H7 (cell line): ENCODE results near the gene CSNK1D. TPM values are rescaled to one million over a fixed set of nuclear protein-coding genes. Genes with fewer than 3 reads are reported as not detected.

Source experiments
- DNase-seq: peaks from one replicate; pipeline ENCODE4 v3.0.0; 2012
- H3K27me3 ChIP-seq: 2 replicates; pipeline ENCODE4 v1.6.0; 2011; ENCODE audit warnings: mild to moderate bottlenecking, low read length; ENCODE audit not compliant: control insufficient read depth, insufficient read depth
- H3K36me3 ChIP-seq: replicated peaks from 2 replicates; pipeline ENCODE4 v1.5.1; 2011; ENCODE audit warnings: low read length; ENCODE audit not compliant: control insufficient read depth, insufficient read depth
- H3K4me3 ChIP-seq: 2 replicates; pipeline ENCODE4 v1.5.1; 2011; ENCODE audit warnings: low read depth, mild to moderate bottlenecking, control low read depth, low read length, moderate library complexity; ENCODE audit not compliant: insufficient read depth
- total RNA-seq: library from RNA; depleted of rRNA; stranded (reverse); fragments of >200 nt; shearing (Covaris generic); gene quantifications from 2 replicates; pipeline ENCODE4 v1.2.3, GENCODE V29; 2014

Gene CSNK1D
- total RNA-seq, 1 experiment from 2014 or later, result 31.7 TPM

DNA sequence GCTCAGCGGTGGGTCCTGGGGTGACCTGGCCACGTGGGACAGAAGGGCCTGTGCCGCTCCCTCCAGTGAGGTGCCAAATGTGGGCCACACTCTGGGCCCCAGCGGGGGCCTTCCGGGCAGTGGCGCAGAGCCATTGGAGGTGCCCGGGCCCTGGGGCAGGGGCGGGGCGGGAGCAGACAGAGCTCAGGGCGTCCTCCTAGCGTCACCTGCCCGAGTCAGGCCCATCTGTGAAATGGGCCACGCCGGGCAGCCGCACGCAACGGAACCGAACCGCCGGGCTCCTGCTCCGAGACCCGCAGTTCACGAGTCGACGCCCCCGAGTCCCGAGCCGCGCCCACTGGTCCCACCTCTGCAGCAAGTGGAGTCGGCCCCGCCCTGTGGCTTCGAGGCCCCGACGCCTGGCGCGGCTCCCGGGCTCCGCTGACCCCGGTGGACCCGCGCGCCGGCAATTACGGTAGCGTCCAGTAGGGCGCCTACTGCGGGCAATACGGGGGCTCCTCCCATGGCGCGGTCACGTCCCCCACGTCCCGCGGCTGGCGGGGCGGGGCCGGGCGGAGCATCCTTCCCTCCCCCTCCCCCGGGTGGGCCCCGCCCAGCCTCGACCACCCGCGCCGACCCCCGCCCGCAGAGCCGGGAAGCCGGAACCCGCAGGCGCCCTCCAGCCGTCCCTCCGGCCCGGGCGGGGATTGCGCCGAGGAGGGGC, 42.7 kb downstream of the CSNK1D start:
- DNase-seq, result peak; percentile 96
- Histone ChIP-seq H3K36me3 (no peaks in the 10 kb centered on the region), H3K27me3 (peaks cover 37% of the 10 kb centered on the region), H3K4me3 (peak overlapping the region; percentile 53)

DNA sequence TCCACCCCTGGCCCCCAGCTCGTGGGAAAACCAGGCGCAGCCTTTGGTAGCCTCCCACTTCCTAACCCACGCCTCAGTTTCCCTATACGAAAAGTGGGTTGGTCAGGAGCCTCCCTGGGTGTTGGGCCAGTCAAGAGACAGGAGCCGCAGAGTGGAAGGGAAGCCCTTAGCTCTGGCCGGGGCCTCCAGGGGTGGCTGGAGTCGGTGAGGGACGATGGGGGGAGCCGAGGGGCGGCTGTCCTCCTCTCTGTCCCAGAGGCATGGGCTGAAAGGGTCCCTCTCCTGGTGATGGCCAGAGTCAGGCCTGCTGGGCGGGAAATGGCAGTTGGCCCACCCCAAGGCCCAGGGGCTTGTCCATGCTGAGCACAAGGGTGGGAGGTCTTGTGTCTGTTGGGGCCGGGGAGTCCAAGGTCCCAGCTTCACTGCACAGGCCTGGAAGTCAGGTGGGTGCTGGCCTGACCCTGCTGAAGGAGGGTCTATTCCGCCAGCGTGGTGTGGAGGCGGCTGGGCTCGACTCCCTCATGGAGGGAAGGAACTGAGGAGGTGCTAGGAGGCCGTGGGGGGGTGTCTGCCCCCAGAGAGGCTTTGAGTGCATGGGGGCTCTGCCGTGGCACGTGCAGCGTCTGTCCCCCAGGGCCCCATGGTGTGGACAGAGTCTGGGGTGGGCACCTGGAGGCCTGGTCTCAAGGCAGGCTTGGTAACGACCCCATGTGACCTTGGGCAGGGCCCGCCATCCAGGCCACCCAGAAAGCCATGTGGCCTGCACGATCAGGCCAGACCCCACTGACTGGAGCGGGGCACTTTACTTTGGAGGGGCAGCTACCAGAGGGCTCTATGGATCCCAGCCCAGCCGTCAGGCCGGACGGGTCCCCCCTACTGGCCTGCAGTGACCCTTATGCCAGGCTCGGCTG, 43.5 kb downstream of the CSNK1D start:
- Histone ChIP-seq H3K36me3 (no peaks in the 10 kb centered on the region), H3K27me3 (peaks cover 37% of the 10 kb centered on the region), H3K4me3 (peak overlapping the region; percentile 56)
- DNase-seq, result no peak

DNA sequence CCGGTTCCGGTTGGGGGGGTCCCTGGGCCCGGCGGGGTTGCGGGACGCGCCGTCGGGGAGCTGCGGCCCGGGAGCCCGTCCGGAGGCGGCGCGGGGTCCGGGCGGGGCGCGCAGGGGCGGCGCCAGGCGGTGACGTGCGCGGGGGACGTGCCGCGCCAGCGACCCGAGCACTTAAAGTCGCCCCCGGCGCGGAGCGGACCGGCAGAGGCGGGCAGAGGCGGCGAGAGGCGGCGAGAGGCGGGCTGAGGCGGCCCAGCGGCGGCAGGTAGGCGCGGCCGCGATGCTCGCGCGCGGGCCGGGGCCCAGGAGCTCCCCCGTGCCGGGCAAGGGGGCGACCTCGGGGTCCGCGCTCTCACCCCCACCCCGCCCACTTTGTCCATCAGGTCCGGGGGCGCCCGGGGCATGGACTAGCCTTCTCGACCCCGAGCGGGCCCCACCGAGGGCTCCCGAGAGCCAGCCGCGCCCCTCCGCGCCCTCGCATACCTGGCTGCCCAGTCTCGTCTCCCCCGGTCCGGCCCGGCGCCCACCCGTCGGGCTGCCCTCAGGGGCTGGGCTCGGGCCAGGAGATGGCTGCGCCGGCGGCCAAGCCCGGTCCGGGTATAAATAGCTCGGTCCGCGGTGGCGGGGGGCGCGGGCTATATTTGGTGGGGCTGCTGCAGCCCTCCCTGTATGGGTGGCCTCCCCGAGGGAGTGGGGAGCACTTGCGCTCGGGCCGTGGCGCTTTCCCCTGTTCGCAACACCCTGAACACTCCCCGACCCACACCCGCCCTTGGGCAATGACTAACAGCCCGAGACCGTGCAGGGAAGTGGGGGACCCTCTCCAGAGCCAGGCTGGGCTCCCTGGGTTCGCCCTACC, 44.4 kb downstream of the CSNK1D start, which contains the start of gene SLC16A3:
SLC16A3 (plus strand) TSS at position 201 of the 856 bp plus-strand sequence. CDS start 6,967 bp downstream, outside the sequence.
- Histone ChIP-seq H3K4me3 (peak within 1 kb of the TSS; percentile 56), H3K27me3 (peaks cover 37% of the 10 kb centered on the region), H3K36me3 (no peaks in the 10 kb centered on the region)
- DNase-seq, result peak; percentile 95

DNA sequence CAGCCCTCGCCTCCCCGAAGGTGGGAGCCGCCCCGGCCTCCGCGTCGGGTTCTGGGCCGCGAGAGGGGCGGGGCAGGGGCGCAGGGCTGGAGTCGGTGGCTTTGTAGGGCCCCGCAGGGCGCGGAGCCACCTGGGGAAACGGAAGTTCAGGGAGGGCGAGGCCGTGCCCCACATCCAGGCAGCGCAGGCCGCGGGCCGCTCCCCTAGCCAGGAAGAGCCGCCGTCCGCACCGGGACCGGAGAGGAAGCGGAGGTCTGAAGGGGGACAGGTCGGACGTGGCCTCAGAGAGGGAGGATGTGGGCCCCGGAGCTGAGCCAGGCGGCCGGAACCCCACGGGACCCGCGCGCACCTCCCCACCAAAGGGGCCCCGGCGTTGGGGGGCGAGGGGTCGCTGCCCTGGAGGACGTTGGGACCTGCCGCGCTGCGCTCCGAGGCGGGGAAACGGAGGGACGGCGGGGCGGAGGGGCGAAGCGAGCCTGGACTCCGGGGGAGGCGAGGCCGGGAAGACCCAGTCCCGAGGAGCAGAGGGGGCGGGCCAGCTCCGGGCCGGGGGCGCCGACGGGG, 45.1 kb downstream of the CSNK1D start:
- Histone ChIP-seq H3K4me3 (peak overlapping the region; percentile 53), H3K36me3 (no peaks in the 10 kb centered on the region), H3K27me3 (peaks cover 37% of the 10 kb centered on the region)
- peak; percentile 88 for DNase-seq

DNA sequence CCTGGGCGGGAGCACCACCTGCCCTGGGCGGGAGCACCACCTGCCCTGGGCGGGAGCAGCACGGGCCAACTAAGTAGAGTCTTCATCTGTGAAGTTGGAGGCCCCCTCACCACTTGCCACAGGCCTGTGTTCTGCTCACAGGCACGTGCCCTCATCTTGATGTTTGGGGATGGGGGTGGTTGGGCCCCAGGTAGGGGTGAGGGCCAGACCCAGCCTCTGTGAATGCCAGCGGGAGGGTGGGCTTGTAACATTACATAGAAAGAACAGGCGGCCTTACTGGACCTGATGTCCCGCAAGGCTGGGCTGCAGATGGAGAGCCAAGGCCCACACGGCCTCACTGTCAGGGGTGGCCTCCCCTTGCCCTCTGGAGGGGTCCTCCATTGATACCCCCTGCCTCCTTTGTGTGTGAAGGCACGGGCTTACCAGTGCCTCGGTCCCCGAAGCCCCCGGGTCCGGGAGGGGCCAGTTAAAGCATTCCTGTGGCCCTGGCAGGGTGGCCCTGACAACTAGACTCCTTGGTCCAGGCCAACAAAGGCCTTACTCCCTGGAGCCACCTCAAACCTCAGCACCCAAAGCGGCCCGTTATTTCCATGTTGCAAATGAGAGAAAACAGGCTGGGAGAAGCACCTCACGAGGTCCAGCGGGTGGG, 45.7 kb downstream of the CSNK1D start:
- Histone ChIP-seq H3K4me3 (peak overlapping the region; percentile 53), H3K27me3 (peaks cover 37% of the 10 kb centered on the region), H3K36me3 (no peaks in the 10 kb centered on the region)
- no peak for DNase-seq

- H3K4me3 ChIP-seq, result no peak overlapping the region
- no peak for DNase-seq
- peaks cover 37% of the 10 kb centered on the region for H3K27me3 ChIP-seq
- H3K36me3 ChIP-seq, result no peaks in the 10 kb centered on the region
Measured at GRCh38 chr17:82226809-82227628, 46.5 kb downstream of the CSNK1D start.

DNA sequence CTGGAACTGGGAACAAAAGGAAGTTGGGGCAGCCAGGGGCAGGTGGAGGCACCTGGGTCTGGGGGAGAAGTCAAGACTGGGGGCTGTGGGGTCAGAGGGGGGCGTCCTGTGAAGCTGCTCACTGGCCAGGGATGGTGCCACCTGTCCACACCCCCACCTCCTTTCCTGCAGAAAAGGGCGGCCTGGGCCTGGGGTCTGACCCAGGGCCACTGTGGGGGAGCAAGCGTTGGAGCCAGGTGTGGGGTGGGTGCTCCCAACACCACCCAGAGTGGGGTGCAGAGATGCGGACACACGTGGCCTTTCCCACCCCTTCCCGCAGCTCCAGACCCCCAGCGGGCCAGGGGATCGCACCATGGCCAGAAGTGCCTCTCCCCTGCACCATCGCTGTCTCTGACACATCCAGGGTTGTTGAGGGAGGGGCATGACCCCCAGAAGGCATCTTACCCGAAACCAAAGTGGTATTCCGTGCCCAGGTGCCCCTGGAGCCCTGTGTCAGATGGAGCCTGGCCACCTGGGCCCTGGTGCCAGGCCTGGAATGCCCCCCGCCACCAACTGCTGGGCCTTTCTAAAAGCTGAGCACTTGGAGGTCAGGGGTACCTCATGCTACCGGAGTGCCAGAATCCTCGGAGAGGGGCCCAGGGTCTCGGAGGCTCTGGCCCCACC, 47.2 kb downstream of the CSNK1D start:
- no peaks in the 10 kb centered on the region for H3K36me3 ChIP-seq
- no peak overlapping the region for H3K4me3 ChIP-seq
- DNase-seq, result no peak
- H3K27me3 ChIP-seq, result peaks cover 33% of the 10 kb centered on the region

GRCh38 chr17:82225368-82226029, 48.0 kb downstream of the CSNK1D start:
- Histone ChIP-seq H3K27me3 (peaks cover 28% of the 10 kb centered on the region), H3K36me3 (no peaks in the 10 kb centered on the region), H3K4me3 (no peak overlapping the region)
- no peak for DNase-seq

DNA sequence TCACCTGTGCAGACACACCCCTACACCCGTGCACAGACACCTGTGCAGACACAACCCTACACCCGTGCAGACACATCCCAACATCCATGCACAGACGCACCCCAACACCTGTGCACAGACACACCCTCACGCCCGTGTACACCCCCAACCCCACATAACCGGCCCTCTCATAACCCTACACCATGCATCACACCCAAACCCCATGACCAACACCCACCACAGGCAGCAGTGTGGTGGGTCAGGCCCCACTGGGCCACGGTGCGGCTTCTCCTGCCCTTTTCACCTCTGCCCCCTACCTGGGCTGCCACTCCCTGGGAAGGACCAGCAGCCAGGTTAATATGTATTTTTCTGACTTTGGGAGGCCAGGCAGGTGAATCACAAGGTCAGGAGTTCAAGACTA, 48.8 kb downstream of the CSNK1D start:
- no peak overlapping the region for H3K4me3 ChIP-seq
- peaks cover 19% of the 10 kb centered on the region for H3K27me3 ChIP-seq
- DNase-seq, result no peak
- H3K36me3 ChIP-seq, result no peaks in the 10 kb centered on the region

GRCh38 chr17:82223517-82223916, 50.0 kb downstream of the CSNK1D start:
- DNase-seq, result no peak
- Histone ChIP-seq H3K4me3 (no peak overlapping the region), H3K27me3 (peaks cover 10% of the 10 kb centered on the region), H3K36me3 (no peaks in the 10 kb centered on the region)

DNA sequence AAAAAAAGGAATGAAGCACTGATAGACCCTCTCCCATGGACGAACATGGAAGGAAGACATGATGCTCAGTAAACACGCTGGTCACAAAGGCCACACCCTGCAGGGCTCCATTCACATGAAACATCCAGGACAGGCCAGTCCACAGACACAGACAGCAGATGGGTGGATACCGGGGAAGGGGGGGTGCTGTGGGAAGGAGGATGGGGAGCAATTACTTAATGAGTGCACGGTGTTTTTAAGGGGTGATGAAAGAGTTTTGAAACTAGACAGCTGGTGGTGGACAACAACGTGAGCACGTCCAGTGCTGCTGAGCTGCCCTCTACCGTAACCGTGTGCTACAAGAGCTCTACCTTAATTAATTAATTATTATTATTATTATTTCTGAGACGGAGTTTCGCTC, 50.7 kb downstream of the CSNK1D start:
- Histone ChIP-seq H3K36me3 (no peaks in the 10 kb centered on the region), H3K4me3 (no peak overlapping the region), H3K27me3 (peaks cover 3% of the 10 kb centered on the region)
- DNase-seq, result no peak

DNA sequence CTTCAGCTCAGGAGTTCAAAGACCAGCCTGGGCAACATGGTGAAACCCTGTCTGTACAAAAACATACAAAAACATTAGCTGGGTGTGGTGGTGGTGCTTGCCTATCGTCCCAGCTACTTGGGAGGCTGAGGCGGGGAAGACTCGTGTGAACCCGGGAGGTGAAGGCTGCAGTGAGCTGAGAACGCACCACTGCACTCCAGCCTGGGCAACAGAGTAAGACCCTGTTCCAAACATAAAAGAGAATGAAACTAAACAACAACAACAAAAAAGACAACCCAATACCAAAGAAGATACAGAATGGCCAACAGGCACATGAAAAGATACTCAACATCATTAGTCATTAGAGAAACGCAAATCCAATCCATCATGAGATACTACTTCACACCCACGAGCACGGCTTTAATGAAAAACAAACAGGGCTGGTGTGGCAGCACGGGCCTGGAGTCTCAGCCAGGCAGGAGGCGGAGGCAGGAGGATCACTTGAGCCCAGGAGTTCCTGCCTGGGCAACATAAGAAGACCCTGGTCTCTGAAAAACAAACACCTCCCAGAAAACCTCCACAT, 52.1 kb downstream of the CSNK1D start:
- H3K4me3 ChIP-seq, result no peak overlapping the region
- H3K27me3 ChIP-seq, result no peaks in the 10 kb centered on the region
- H3K36me3 ChIP-seq, result no peaks in the 10 kb centered on the region
- no peak for DNase-seq
